ENCODE data around the gene MAGI3.
"Not testable (repeated sequence)": the region's sequence is repeated elsewhere in the genome, so short reads cannot be mapped to it uniquely, and the experiment has no call there.

MAGI3 gene

DNA sequence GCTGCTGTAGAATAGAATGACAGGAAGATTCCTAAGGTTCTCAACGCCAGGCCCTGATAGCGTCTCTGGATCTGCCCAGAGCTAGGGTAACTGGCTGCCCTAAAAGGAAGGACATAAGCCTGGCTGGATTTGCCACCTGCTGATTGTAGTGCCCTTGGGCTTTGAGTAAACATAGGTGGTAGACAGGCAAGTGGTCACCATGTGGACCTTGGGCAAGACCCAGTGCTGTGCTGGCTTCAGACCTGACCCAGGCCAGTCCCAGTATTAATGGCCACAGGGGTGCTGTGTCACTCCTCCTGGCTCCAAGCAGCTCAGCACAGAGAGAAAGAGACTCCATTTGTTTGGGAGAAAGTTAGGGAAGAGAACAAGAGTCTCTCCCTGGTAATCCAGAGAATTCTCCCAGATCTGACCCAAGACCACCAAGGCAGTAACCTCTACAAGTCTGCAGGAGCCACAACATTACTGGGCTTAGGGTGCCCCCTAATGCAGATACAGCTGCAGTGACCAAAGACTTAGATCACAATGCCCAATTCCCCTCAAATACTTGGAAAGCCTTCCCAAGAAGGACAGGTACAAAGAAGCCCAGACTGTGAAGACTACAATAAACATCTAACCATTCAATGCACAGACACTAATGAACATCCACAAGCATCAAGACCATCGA is 324.4 kb downstream of the MAGI3 start:
- no peak for DNase-seq

DNA sequence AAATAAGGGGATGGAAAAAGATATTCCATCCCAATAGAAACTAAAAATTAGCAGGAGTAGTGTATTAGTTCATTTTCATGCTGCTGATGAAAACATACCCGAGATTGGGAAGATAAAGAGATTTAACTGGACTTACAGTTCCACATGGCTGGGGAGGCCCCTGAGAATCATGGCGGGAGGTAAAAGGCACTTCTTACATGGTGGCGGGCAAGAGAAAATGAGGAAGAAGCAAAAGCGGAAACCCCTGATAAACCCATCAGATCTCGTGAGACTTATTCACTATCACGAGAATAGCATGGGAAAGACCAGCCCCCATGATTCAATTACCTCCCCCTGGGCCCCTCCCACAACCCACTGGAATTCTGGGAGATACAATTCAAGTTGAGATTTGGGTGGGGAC is 327.2 kb downstream of the MAGI3 start:
- not testable (repeated sequence) for DNase-seq

DNA sequence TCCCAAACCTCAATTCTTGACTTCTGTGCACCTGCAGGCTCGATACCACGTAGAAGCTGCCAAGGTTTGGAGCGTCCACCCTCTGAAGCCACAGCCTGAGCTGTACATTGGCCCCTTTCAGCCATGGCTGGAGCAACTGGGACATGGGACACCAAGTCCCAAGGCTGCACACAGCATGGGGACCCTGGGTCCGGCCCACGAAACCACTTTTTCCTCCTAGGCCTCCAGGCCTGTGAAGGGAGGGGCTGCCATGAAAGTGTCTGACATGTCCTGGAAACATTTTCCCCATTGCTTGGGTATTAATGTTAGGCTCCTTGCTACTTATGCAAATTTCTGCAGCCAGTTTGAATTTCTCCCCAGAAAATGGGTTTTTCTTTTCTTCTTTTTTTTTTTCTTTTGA is 328.3 kb downstream of the MAGI3 start:
- not testable (repeated sequence) for DNase-seq

DNA sequence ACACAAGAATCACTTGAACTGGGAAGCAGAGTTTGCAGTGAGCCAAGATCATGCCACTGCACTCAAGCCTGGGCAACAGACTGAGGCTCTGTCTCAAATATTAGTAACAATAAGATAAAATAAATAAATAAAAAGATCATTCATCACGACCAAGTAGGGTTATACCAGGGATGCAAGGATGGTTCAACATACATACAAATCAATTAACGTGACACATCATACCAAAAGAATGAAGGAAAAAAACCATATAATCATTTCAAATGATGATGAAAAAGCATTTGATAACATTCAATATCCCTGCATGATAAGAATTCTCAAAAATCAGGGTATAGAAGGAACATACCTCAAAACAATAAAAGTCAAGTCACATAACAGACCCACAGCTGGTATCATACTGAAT is 330.7 kb downstream of the MAGI3 start:
- no peak for DNase-seq

DNA sequence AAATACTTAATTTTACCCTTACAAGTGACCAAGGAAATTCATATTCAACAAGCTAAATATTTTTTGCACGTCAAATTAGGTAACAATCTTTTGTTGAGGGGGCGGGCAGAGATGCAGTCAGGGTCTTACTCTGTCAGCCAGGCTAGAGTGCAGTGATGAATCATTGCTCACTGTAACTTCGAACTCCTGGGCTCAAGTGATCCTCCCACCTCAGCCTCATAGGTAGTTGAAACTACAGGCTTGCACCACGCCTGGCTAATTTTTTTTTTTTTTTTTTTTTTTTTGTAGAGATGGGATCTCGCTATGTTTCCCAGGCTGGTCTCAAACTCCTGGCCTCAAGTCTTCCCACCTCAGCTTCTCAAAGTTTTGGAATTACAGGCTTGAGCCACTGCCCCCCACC is 342.5 kb downstream of the MAGI3 start:
- no peak for DNase-seq

DNA sequence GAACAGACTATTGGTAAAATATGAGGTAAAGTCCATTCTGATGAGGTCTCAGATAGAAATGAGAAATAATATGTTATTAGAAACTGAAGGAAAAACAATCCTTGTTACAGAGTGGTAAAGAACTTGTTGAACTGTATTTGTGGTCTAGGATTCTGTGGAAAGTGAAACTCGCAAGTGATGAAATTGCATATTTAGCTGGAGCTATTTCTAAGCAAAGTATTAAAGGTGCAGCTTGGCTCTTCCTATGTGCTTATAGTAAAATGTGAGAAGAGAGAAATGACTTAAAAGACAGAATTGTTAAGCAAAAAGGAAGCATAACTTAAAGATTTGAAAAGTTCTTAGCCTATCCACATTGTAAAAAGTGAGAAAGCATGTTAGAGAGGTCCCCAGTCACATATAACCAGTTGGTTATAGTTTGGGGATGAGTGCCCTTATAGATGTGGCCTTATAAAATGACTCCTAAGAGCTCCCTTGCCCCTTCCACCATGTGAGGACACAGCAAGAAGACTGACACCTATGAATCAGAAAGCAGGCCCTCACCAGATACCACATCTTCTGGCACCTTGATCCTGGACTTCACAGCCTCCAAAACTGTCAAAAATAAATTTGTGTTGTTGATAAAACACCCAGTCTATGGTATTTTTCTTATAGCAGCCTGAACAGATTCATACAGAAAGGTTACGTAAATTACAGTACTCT is 344.2 kb downstream of the MAGI3 start:
- no peak for DNase-seq

All from NCI-H446 (cell line).